BJ (cell line): ENCODE measurements around the gene KLHDC3. TPM values are rescaled to one million over a fixed set of nuclear protein-coding genes. Genes with fewer than 3 reads are reported as not detected.
A peak's percentile ranks its signal among the peaks of the same experiment; 100 is the strongest.

ENCODE experiments used
- CTCF ChIA-PET: fragments of 350-600 bp; formaldehyde crosslinking; extraction: SDS; loops from one replicate; lab custom pipeline; 2021; ENCODE audit warnings: antibody characterized with exemption, inconsistent platforms; lab: Yijun Ruan, JAX
- POLR2A ChIA-PET: fragments of 300-600 bp; sonication (Branson Sonifier 250); formaldehyde crosslinking; extraction: SDS; loops from one replicate; lab custom pipeline; 2021; ENCODE audit warnings: antibody characterized with exemption; lab: Charles Lee
- DNase-seq: peaks from one replicate; pipeline ENCODE4 v3.0.0-alpha.2; 2011; ENCODE audit warnings: low read depth
- H3K27me3 ChIP-seq: 2 replicates; pipeline ENCODE4 v1.6.0; 2011; ENCODE audit warnings: low read length; ENCODE audit not compliant: control insufficient read depth, insufficient read depth
- H3K36me3 ChIP-seq: 2 replicates; pipeline ENCODE4 v1.5.1; 2011; ENCODE audit warnings: low read length; ENCODE audit not compliant: control insufficient read depth, insufficient read depth
- H3K4me3 ChIP-seq: 2 replicates; pipeline ENCODE4 v1.5.1; 2011; ENCODE audit warnings: low read depth, mild to moderate bottlenecking, control low read depth, low read length
- polyA plus RNA-seq: library from polyadenylated mRNA; depleted of rRNA; stranded (reverse); fragments of >200 nt; gene quantifications from 2 replicates; pipeline ENCODE4 v1.2.3, GENCODE V29; 2011
- TF ChIP-seq, protein P1 (sequence below): IDR thresholded peaks from 2 replicates; pipeline ENCODE4 v1.5.1; 2011; ENCODE audit warnings: low read depth, mild to moderate bottlenecking, control low read depth, inconsistent platforms, low read length, moderate library complexity; ENCODE audit not compliant: insufficient read depth

Gene KLHDC3
- polyA plus RNA-seq, 1 experiment, result 102 TPM

DNA sequence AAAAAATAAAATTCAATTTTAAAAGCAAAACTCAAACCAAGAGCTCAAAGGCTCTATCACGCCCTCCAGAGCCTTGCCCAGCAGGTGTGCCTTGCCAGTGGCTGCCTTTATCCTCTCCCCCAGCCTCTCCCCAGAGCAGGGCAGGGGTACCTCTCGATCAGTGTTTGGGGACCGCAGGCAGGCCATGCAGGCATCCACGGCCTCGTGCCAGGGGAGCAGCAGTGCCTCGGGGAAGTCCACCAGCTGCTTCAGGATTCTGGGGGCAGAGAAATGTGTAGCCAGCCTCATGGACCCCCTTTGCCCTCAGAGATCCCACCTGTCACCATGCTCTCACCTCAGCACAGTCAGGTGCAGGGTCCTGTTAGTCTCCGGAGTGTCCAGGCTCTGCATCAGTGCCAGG lies 33.9 kb downstream of the KLHDC3 start:
- POLR2A ChIA-PET, result no interaction called here
- DNase-seq, result no peak
- H3K27me3 ChIP-seq, result no peaks in the 10 kb centered on the region
- CTCF ChIA-PET, result interaction anchor here (0.6 to 1.3 kb wide), 2 partner anchors 21 to 272 kb away, joined by 3 to 5 read pairs; no protein-coding TSS in a partner anchor
- no peak overlapping the region for H3K4me3 ChIP-seq
- peaks cover 42% of the 10 kb centered on the region for H3K36me3 ChIP-seq
- TF ChIP-seq, protein P1, sequence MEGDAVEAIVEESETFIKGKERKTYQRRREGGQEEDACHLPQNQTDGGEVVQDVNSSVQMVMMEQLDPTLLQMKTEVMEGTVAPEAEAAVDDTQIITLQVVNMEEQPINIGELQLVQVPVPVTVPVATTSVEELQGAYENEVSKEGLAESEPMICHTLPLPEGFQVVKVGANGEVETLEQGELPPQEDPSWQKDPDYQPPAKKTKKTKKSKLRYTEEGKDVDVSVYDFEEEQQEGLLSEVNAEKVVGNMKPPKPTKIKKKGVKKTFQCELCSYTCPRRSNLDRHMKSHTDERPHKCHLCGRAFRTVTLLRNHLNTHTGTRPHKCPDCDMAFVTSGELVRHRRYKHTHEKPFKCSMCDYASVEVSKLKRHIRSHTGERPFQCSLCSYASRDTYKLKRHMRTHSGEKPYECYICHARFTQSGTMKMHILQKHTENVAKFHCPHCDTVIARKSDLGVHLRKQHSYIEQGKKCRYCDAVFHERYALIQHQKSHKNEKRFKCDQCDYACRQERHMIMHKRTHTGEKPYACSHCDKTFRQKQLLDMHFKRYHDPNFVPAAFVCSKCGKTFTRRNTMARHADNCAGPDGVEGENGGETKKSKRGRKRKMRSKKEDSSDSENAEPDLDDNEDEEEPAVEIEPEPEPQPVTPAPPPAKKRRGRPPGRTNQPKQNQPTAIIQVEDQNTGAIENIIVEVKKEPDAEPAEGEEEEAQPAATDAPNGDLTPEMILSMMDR, result no peak

DNA sequence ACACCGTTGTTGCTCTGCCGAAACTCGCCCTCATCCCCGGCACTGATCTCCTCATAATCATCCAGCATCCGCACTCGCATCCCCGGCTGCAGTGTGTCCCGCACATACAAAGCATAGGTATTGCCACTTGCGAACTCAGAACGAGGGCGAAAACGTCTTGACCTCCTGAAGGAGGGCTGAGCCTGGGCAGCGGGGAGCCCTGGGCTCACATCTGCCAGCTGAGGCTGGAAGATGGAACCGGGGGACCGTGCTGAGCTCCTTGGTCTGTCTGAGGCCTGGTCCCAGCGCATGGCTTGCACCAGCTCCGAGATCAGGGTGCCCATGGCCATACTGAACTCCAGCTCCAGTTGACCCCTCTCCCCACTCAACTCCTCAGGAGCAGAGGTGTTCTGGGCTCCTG lies 36.9 kb downstream of the KLHDC3 start:
- CTCF ChIA-PET, result no interaction called here
- H3K36me3 ChIP-seq, result peaks cover 28% of the 10 kb centered on the region
- TF ChIP-seq, protein P1, result no peak
- H3K4me3 ChIP-seq, result no peak overlapping the region
- DNase-seq, result no peak
- POLR2A ChIA-PET, result no interaction called here
- H3K27me3 ChIP-seq, result no peaks in the 10 kb centered on the region

DNA sequence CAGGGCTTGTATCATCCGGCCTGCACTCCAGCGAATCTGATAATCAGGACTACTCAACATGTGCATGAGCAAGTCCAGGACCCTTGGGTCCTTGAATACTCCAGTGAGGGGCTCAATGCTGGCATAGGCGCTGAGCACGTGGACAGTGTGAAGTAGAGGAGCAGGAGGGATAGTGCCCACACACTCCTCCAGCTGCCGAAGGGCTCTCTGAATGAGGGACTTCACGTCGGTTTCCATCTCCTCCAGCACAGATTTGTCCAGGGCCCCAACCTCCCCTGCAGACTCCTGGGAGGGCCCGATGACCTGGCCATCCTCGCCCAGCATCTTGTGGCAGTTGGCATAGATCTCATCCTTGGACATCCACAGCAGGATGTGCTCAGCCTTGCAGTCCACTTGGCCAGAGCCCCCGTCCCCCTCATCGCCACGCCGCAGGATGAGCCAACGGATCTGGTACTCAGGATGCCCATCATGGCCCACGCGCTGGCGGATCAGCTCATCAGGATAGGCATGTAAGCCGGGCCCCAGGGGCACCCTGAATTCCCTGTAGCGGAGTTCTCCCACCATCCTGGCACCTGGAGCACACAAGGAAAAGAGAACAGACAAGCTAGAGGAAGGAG lies 38.3 kb downstream of the KLHDC3 start:
- ChIA-PET POLR2A (no interaction called here), CTCF (interaction anchor here (3.1 kb wide), 1 partner anchor 91 kb away, joined by 12 read pairs; no protein-coding TSS in a partner anchor)
- peak overlapping the region; percentile 78 for H3K4me3 ChIP-seq
- DNase-seq, result no peak
- H3K36me3 ChIP-seq, result peaks cover 16% of the 10 kb centered on the region
- TF ChIP-seq, protein P1, result no peak
- H3K27me3 ChIP-seq, result no peaks in the 10 kb centered on the region

DNA sequence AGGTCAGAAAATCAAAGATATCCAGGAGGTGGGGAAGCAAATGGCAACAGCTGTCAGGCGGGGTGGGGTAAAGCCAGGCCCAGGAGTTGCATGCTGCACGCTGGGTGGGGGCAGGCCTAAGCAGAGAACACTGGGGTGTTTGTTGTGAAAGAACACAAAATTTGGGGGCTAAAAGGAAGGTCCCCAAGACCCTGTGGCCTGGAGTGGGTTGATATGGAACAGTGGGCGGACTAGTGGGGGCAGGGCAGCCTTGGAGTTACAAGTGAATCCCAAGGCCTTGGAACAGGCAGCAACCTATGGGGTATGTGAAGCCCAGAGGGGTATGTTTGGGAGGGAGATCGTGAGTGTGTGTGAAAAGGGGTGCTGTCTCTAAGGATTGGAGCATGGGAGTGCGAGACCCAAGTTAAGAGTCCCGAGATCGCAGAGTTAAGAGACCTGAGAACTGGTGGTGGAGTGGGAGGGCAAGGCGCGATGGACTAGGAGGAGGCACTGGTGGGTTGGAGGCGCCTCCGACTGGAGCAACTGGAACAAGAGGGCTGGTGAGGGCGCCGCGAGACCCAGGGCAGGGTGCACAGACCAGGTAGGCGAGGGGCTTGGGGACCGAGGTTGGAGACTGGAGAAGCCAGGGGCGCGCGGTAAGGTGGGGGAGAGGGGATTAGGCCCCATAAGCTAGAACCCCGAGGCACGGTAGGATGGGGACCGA lies 38.9 kb downstream of the KLHDC3 start:
- ChIA-PET CTCF (interaction anchor here (1.9 to 3.1 kb wide), 2 partner anchors 39 to 90 kb away, joined by 5 to 12 read pairs; partner anchors contain the start of genes KLHDC3 and MEA1), POLR2A (interaction anchor here (0.6 to 1.0 kb wide), 3 partner anchors 39 to 124 kb away, joined by 3 to 5 read pairs (median 4); partner anchors contain the start of genes CNPY3, KLHDC3 and PPP2R5D)
- no peak for DNase-seq
- no peaks in the 10 kb centered on the region for H3K27me3 ChIP-seq
- TF ChIP-seq, protein P1, result no peak
- peaks cover 14% of the 10 kb centered on the region for H3K36me3 ChIP-seq
- H3K4me3 ChIP-seq, result peak overlapping the region; percentile 78

DNA sequence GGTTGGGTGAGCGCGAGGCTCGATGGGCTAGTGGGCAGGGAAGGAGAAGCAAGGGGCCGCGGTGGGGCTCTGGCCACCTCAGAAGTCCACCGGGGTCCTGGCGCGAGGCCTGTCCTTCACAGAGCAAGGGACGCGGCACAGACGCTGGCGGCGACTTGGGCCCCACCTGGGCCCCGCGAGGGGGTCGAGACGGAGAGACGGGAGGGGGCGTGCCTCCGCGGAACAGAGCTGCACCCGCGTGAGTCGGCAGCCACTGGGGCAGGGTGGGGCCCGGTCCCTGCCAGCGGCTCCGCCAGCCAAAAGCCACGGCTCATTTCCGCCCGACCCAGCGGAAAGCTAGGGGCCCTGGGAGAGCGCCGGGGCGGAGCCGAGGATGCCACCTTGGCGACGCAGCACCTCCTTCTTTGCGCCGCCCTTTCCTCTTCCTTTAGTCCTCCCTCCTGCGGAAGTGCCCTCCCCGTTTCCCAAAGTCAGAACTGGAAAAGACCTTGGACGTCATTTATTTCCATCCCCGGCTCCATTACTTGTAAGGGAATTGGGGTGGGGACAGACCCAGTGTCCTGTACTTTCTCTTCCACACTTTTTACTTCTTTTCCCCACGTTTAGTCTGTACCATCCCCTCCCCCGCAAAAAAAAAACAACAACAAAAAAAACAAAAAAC lies 39.6 kb downstream of the KLHDC3 start, which contains the start of gene CUL7:
TSS of gene CUL7 (minus strand) at position 307 of the 661 bp plus-strand sequence. CDS start 1,063 bp downstream, outside the sequence.
- H3K36me3 ChIP-seq, result peaks cover 11% of the 10 kb centered on the region
- CTCF ChIA-PET, result interaction anchor here (1.9 to 3.1 kb wide), 2 partner anchors 40 to 90 kb away, joined by 5 to 12 read pairs; partner anchors contain the start of genes KLHDC3 and MEA1

More for the DNA sequence above, 39.6 kb downstream of the KLHDC3 start, which contains the start of gene CUL7:
- DNase-seq, result peak; percentile 75
- TF ChIP-seq, protein P1, result no peak
- POLR2A ChIA-PET, result interaction anchor here (0.5 to 1.0 kb wide), 6 partner anchors 9 to 124 kb away, joined by 3 to 18 read pairs (median 4); partner anchors contain the start of genes CNPY3, KLHDC3 and PPP2R5D
- no peaks in the 10 kb centered on the region for H3K27me3 ChIP-seq
- peak within 1 kb of the TSS; percentile 78 for H3K4me3 ChIP-seq
